Measurements from ENCODE around the gene ARSG.

- TF ChIP-seq ZNF384 (IDR thresholded peaks at IDR 0.05), result no peak
- TF ChIP-seq NFRKB (IDR thresholded peaks at IDR 0.05), result no peak
- TF ChIP-seq SUZ12 (IDR thresholded peaks at IDR 0.05), result no peak
- no peak for TF ChIP-seq LEF1 (IDR thresholded peaks at IDR 0.05; ENCODE audit: borderline replicate concordance)
- no peak for TF ChIP-seq FOXK2 (IDR thresholded peaks at IDR 0.05)
- TF ChIP-seq SP1 (IDR thresholded peaks at IDR 0.05), result no peak
- TF ChIP-seq FOXM1 (IDR thresholded peaks at IDR 0.05; ENCODE audit: borderline replicate concordance), result no peak
- TF ChIP-seq ARNT (IDR thresholded peaks at IDR 0.05), result no peak
These were observed 88.7 kb downstream of the ARSG start for GRCh38 chr17:68379692-68380677.
